Measurements from ENCODE around the gene MMP19.

The MMP19 gene

GRCh38 chr12:55814257-55814656, 28.5 kb downstream of the MMP19 start:
- no peak for DNase-seq (ENCODE audit: low read depth, low spot score)

GRCh38 chr12:55812088-55812487, 30.6 kb downstream of the MMP19 start:
- no peak for DNase-seq (ENCODE audit: low read depth, low spot score)

- no peak for DNase-seq (ENCODE audit: low read depth, low spot score)
These were observed 33.5 kb downstream of the MMP19 start for GRCh38 chr12:55809274-55809673.

GRCh38 chr12:55806982-55807381, 35.8 kb downstream of the MMP19 start:
- no peak for DNase-seq (ENCODE audit: low read depth, low spot score)

- no peak for DNase-seq (ENCODE audit: low read depth, low spot score)
These were observed 45.2 kb downstream of the MMP19 start for GRCh38 chr12:55797550-55797949.

GRCh38 chr12:55797068-55797467, 45.7 kb downstream of the MMP19 start:
- peak; percentile 23 for DNase-seq (ENCODE audit: low read depth, low spot score)

GRCh38 chr12:55795950-55796349, 46.8 kb downstream of the MMP19 start:
- DNase-seq (ENCODE audit: low read depth, low spot score): no peak

GRCh38 chr12:55789893-55790292, 52.8 kb downstream of the MMP19 start:
- DNase-seq (ENCODE audit: low read depth, low spot score): no peak

GRCh38 chr12:55789171-55789570, 53.6 kb downstream of the MMP19 start:
- DNase-seq (ENCODE audit: low read depth, low spot score): no peak

- DNase-seq (ENCODE audit: low read depth, low spot score): no peak
These were observed 54.2 kb downstream of the MMP19 start for GRCh38 chr12:55788546-55788945.

Data from smooth muscle cell of the brain vasculature (primary cell).